NCI-H774 (cell line): Measurements from ENCODE around the gene MACROD2.
"Not testable (repeated sequence)": the region's sequence is repeated elsewhere in the genome, so short reads cannot be mapped to it uniquely, and the experiment has no call there.

ENCODE experiments used
- DNase-seq: peaks from one replicate; lab custom pipeline; 2025; lab: John Stamatoyannopoulos, UW

MACROD2 gene

GRCh38 chr20:14992961-14993360 is 997.6 kb downstream of the MACROD2 start:
- no peak for DNase-seq

GRCh38 chr20:14996883-14997672 is 1001.8 kb downstream of the MACROD2 start:
- no peak for DNase-seq

- DNase-seq, result no peak
These were observed 1002.5 kb downstream of the MACROD2 start for GRCh38 chr20:14997791-14998190.

GRCh38 chr20:15005300-15005986 is 1010.1 kb downstream of the MACROD2 start:
- no peak for DNase-seq

GRCh38 chr20:15011631-15012030 is 1016.3 kb downstream of the MACROD2 start:
- DNase-seq, result no peak

DNA sequence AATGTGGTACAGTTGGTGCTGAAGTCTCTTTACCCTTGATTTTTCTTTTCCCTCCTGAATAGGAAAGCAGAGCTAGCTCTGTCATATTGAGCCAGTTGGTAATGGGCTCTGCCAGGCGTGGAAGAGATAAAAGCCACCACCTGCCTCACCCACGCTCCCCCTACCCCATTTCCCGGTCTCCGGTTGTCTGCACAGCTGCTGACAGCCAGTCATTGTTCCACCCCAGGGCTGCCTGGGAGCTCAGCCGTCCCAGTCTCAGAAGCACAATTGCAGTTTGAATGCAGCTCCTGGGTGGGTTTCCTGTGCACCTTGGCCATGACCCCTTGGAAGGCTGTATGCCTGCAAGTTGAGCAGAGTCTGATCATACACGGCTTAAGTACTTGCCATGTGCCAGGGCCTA is 1017.2 kb downstream of the MACROD2 start:
- peak; percentile 6 for DNase-seq

DNA sequence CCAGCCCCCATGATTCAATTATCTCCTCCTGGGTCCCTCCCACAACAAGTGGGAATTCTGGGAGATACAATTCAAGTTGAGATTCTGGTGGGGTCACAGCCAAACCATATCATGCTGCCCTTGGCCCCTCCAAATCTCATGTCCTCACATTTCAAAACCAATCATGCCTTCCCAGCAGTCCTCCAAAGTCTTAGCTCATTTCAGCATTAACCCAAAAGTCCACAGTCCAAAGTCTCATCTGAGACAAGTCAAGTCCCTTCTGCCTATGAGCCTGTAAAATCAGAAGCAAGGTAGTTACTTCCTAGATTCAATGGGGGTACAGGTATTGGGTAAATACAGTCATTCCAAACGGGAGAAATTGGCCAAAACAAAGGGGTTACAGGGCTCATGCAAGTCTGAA is 1021.6 kb downstream of the MACROD2 start:
- not testable (repeated sequence) for DNase-seq

DNA sequence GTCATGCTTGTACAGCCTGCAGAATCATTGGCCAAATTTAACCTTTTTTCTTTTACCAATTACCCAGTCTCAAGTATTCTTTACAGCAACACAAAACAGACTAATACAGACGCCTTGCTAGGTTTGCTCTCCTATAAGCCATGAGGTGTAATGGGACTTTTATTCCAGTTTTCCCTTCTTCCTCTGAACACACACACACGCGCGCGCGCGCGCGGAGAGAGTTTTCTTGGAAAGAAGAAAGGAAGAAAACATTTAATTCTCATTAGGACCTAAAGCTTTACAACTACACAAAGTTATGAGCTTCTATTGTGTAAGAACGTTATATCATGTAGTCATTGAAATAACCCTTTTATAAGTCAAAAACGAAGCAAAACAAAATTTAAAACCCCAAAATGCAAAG is 1023.6 kb downstream of the MACROD2 start:
- DNase-seq, result no peak

DNA sequence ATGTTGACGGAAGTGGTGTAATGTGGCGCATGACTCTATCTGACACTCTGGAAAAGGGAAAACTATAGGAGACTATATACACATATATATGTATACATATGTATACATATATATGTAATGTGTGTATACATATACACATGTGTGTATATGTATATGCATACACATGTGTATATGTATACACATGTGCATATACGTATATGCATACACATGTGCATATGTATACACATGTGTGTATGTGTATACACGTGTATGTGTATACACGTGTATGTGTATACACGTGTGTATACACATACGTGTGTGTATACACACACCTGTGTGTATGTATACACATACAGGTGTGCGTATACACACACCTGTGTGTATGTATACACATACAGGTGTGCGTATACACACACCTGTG is 1025.5 kb downstream of the MACROD2 start:
- no peak for DNase-seq

DNA sequence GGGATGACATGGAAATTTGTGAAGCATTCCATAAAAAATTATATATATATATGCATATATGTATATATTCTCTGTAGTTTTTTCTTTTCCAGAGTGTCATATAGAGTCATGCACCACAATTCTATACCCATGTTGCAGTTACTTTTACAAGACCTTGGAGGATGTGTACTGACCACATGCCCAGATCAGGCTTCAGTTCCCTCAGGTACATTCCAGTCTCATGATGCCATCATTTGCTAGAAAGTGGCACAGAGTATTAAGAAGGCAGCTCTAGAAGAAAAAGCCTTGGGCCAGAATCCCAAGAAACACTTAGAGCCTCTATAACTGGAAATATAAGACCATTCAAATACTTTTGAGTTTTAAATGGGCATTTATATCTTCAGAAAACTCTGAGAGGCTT is 1027.6 kb downstream of the MACROD2 start:
- DNase-seq, result no peak

DNA sequence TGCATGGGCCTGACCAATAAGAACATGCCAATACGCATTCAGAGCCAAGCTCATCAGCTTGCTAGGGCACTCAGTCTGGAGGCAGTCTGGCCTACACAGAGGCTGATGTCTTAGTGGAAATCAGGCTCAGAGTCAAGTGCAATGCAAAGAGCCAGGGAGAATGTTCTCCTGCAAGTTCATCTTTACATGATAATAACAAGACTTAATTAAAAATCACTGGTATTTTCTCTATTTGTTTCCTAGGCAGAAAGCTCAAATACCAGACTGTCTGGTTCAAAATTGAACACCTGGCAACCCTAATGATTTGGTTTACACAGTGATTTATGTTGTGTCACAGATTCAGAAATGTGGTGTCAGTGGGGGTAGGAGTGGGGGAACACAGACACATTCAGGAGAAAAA is 1031.4 kb downstream of the MACROD2 start:
- no peak for DNase-seq

- DNase-seq, result no peak
These were observed 1035.5 kb downstream of the MACROD2 start for GRCh38 chr20:15030826-15031225.

GRCh38 chr20:15031546-15032351 is 1036.4 kb downstream of the MACROD2 start:
- no peak for DNase-seq

DNA sequence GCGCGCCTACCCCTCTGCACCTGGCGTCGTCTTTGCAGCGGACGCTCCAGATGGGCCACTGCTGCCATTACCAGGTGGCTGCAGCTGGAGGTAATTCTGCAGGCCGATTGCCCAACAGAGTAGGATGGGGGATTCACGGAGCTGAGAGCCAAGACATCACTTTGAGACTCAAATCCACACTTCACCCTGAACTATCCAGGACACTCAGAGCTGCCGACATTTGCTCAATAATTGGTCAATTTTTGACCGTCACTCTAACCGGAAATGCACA is 1037.0 kb downstream of the MACROD2 start:
- DNase-seq, result no peak

GRCh38 chr20:15033269-15033668 is 1038.0 kb downstream of the MACROD2 start:
- DNase-seq, result no peak

- DNase-seq, result no peak
These were observed 1038.6 kb downstream of the MACROD2 start for GRCh38 chr20:15033891-15034290.

GRCh38 chr20:15036948-15037347 is 1041.6 kb downstream of the MACROD2 start:
- no peak for DNase-seq

DNA sequence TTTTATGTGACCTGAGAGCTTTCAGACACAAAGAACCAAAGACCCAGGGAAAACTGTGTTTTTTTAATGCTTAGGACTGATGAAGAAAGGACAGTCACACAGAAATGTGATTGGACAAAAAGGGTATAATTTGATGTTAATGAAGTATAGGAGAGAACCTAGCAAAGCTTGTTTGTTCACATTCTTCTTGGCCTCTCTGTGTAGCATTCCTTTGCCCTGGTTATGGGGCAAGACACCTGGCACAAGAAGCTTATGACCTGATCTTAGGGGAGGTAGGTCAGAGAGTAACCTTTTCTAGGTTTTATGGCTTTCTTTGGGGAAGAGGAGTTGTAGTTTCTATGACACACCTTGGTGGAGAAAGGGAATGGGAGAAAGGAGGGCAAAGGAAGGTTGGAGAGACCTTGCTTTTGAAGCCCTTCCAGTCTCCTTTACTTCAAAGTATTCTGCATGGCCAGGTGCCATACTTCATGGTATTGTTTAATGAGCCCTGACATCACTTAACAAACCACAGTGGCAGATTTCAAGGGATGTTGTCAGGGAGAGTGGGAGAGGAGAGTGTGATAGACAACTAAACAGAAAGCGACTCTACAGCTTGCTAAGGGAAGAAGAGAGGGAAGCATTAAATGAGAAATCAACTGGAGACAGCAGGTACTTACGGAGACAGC is 1043.9 kb downstream of the MACROD2 start:
- DNase-seq, result no peak

- DNase-seq, result no peak
These were observed 1047.4 kb downstream of the MACROD2 start for GRCh38 chr20:15042723-15043122.

DNA sequence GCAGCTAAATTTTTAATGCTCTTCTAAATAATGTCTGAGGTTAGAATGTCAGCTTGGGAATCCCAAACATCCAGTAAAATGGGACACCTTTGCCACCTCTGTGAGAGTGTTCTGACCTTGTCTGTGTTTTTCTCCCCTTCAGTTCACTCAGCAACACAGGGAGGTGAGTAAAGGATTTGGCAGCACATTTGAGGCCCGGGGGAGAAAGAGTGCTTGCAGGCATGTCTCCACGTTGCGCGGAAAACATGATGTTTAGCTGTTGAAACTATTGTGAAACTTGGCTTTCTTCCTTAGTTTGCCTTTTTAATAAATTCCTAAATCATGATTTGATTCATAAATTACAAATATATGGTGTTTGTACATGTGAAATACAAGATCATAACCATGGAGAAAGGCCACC is 1049.9 kb downstream of the MACROD2 start:
- DNase-seq, result no peak

- no peak for DNase-seq
These were observed 1051.7 kb downstream of the MACROD2 start for GRCh38 chr20:15047042-15047441.

GRCh38 chr20:15047601-15048000 is 1052.3 kb downstream of the MACROD2 start:
- DNase-seq, result no peak
